Panc1 (cell line): ENCODE data around the gene CDK14.

Experiments
- POLR2AphosphoS5 ChIP-seq: IDR thresholded peaks from 2 replicates; pipeline ENCODE4 v1.6.1; 2012; ENCODE audit warnings: mild to moderate bottlenecking, low read depth, low read length, moderate library complexity
- SIN3A ChIP-seq: IDR thresholded peaks from 2 replicates; pipeline ENCODE4 v1.6.1; 2012; ENCODE audit warnings: low read depth, mild to moderate bottlenecking, low read length, moderate library complexity, borderline replicate concordance; ENCODE audit not compliant: insufficient read depth
- TCF7L2 ChIP-seq: IDR thresholded peaks from 2 replicates; pipeline ENCODE4 v1.6.1; 2011; ENCODE audit warnings: mild to moderate bottlenecking, low read depth, low read length, inconsistent platforms
- TF ChIP-seq, protein P1 (sequence below): fragments of 450-650 bp; IDR thresholded peaks from 2 replicates; pipeline ENCODE4 v1.5.1; 2017; ENCODE audit warnings: mild to moderate bottlenecking
- TF ChIP-seq, protein P2 (sequence below), 2 experiments: IDR thresholded peaks; 2 replicates each; pipeline ENCODE4 v1.6.1; 2011 to 2012; ENCODE audit warnings: low read depth in 2 of 2, control low read depth in 1 of 2, low read length in 1 of 2, mild to moderate bottlenecking in 1 of 2, moderate library complexity in 1 of 2; ENCODE audit not compliant: insufficient read depth in 1 of 2

- TF ChIP-seq, protein P1, sequence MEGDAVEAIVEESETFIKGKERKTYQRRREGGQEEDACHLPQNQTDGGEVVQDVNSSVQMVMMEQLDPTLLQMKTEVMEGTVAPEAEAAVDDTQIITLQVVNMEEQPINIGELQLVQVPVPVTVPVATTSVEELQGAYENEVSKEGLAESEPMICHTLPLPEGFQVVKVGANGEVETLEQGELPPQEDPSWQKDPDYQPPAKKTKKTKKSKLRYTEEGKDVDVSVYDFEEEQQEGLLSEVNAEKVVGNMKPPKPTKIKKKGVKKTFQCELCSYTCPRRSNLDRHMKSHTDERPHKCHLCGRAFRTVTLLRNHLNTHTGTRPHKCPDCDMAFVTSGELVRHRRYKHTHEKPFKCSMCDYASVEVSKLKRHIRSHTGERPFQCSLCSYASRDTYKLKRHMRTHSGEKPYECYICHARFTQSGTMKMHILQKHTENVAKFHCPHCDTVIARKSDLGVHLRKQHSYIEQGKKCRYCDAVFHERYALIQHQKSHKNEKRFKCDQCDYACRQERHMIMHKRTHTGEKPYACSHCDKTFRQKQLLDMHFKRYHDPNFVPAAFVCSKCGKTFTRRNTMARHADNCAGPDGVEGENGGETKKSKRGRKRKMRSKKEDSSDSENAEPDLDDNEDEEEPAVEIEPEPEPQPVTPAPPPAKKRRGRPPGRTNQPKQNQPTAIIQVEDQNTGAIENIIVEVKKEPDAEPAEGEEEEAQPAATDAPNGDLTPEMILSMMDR = no peak
- no peak for TF ChIP-seq POLR2AphosphoS5
- TF ChIP-seq TCF7L2 = no peak
- TF ChIP-seq, protein P2, sequence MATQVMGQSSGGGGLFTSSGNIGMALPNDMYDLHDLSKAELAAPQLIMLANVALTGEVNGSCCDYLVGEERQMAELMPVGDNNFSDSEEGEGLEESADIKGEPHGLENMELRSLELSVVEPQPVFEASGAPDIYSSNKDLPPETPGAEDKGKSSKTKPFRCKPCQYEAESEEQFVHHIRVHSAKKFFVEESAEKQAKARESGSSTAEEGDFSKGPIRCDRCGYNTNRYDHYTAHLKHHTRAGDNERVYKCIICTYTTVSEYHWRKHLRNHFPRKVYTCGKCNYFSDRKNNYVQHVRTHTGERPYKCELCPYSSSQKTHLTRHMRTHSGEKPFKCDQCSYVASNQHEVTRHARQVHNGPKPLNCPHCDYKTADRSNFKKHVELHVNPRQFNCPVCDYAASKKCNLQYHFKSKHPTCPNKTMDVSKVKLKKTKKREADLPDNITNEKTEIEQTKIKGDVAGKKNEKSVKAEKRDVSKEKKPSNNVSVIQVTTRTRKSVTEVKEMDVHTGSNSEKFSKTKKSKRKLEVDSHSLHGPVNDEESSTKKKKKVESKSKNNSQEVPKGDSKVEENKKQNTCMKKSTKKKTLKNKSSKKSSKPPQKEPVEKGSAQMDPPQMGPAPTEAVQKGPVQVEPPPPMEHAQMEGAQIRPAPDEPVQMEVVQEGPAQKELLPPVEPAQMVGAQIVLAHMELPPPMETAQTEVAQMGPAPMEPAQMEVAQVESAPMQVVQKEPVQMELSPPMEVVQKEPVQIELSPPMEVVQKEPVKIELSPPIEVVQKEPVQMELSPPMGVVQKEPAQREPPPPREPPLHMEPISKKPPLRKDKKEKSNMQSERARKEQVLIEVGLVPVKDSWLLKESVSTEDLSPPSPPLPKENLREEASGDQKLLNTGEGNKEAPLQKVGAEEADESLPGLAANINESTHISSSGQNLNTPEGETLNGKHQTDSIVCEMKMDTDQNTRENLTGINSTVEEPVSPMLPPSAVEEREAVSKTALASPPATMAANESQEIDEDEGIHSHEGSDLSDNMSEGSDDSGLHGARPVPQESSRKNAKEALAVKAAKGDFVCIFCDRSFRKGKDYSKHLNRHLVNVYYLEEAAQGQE (IDR thresholded peaks at IDR 0.05; ENCODE audit: insufficient read depth in 1 of 2, low read depth in 2 of 2, low read length in 1 of 2) = no peak
- TF ChIP-seq SIN3A = no peak
Measured at GRCh38 chr7:91193141-91193540, 597.0 kb downstream of the CDK14 start.
